HG03558 (cell line): ENCODE results near the gene COA7.
"Not testable (repeated sequence)": the region's sequence is repeated elsewhere in the genome, so short reads cannot be mapped to it uniquely, and the experiment has no call there.

Source experiments
- ATAC-seq: cut with Tn5 transposase; IDR thresholded peaks from one replicate; pipeline ENCODE4 v1.9.1; 2021; ENCODE audit warnings: moderate number of reproducible peaks; ENCODE audit not compliant: unreplicated experiment; ENCODE audit errors: extremely low read depth

Gene COA7

DNA sequence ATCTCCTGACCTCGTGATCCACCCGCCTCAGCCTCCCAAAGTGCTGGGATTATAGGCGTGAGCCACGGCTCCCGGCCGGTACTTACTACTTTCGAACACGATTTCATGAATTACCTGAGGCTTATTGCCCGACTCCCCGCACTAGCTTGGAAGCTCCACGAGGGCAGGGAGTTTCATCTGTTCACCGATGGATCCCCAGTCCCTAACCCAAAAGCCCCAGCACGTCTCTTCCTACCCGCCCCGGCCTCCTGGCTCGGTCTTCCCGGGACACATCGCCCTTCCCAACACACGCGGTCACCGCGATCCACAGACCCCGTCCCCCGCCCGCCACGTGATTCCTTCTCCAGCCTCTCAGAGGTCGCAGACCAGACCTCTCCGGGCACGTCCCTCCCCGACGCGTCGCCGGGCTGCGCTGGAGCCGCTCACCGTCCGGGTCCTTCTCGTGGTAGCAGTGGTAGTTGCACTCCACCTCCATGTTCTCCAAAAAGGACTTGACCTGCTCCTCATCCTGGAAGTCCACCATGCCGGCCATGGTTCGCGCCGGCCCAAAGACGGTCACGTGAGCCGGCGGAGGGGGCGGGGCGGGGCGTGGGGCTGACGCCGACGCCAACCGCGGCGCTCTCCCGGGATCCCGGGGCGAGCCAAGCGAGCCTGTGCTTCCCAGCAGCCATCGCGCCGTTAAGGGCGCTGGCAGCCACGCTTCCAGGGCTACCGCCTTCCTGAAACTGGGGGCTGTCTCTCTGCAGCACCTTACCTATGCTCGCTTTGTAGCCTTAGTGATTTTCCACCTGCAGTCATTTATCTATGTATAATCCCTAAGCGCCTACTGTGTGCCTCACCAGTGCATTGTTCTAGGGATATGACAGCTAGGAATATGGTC is at the start of gene COA7:
COA7 (minus strand) TSS at position 553 of the 880 bp plus-strand sequence; CDS start at position 532, 21 bp downstream.
- no peak for ATAC-seq

- ATAC-seq, result no peak
Observed at GRCh38 chr1:52747450-52747849, 49.3 kb upstream of the COA7 start.

DNA sequence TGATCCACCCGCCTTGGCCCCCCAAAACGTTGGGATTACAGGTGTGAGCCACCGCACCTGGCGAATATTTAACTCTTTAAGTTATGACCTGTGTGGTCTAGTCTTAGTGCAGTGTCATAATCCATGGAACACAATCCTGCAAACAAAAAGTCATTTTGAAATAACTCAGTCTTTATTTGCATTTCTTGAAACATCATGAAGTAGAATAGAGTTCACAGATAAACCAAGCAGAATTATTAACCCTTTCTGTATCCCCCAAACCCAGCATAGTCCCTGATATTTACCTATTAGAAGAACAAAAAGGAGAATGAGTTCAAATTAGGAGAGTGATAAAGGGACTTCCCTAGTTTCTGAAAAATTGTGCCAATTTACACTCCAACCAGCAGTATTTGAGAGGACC is 48.0 kb upstream of the COA7 start:
- ATAC-seq, result no peak

- no peak for ATAC-seq
Observed at GRCh38 chr1:52741259-52741658, 43.1 kb upstream of the COA7 start.

GRCh38 chr1:52739699-52740467 is 41.7 kb upstream of the COA7 start:
- no peak for ATAC-seq

- ATAC-seq, result no peak
Observed at GRCh38 chr1:52738893-52739292, 40.7 kb upstream of the COA7 start.

- ATAC-seq, result no peak
Observed at GRCh38 chr1:52738148-52738547, 40.0 kb upstream of the COA7 start.

- ATAC-seq, result not testable (repeated sequence)
Observed at GRCh38 chr1:52735371-52735770, 37.2 kb upstream of the COA7 start.

GRCh38 chr1:52733368-52733767 is 35.2 kb upstream of the COA7 start:
- no peak for ATAC-seq

DNA sequence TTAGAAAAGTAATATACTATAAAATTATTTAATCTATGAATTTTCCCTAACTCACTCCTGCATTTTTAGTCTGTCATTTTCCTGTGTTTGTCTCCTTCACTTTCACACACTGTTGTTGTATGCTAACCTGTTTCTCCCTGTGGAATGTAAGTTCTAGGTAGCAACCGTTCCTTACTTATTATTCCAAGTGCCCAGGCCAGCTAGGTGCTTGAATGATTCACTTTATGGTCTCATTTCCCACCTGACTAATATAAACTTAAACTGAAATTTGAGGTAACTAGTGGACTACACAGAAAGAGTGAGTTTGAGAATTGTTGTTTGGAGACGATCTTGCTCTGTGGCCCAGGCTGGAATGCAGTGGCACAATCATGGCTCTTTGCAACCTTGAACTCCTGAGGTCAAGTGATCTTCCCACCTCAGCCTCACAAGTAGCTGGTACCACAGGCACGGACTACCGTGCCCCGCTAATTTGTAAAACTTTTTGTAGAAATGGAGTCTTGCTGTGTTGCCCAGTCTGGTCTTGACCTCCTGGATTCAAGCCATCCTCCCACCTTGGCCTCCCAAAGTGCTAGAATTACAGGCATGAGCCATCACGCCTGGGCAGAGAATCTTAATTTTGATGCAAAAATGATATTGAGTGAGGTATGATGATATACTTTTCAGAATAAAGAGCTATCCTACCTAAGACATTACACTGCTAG is 30.0 kb upstream of the COA7 start:
- no peak for ATAC-seq

DNA sequence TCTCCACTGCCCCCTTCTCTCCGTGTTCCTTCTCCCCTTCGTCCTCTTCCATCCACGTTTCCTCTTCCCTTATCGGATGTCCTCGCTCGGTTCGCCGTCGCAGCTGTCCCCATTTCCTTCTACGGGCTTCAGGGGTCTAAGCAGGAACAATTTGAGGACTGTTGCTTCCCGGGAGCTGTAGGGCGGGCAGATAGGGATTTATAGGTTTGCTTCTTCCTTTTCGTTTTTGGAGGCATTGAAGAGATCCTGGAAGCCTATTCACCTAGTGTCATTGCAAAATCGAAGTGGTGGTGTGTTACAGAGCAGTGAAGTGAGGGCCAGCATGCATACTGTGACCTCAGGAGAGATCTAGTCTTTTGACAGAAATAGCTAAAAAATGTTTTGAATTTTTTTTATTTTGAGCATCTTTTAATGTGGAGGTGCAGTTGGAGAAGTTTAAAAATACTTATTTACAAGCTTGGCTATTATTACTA is 29.0 kb upstream of the COA7 start:
- ATAC-seq, result no peak

- peak; percentile 82 for ATAC-seq
Observed at GRCh38 chr1:52726265-52727113, 28.3 kb upstream of the COA7 start, which contains the start of gene ZYG11B. ZYG11B (plus strand) TSS chr1:52726453; CDS start chr1:52726654, 201 bp downstream.

GRCh38 chr1:52725903-52726264 is 27.7 kb upstream of the COA7 start:
- ATAC-seq, result no peak

DNA sequence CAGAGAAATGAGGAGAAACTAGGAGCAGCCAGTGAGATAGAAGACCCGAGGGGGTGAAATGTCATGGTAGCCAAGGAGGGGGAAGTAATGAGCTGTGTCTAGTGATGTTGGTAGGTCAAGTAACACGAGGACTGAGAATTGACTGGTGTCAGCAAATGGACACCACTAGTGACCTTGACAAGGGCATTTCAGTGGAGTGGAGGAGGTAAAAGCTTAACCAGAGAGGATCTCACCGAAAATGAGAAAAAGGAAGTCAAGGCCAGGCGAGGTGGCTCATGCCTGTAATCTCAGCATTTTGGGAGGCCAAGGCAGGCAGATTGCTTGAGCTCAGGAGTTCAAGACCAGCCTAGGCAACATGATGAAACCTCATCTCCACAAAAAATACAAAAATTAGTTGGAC is 25.1 kb upstream of the COA7 start:
- no peak for ATAC-seq

- ATAC-seq, result not testable (repeated sequence)
Observed at GRCh38 chr1:52715296-52715695, 17.1 kb upstream of the COA7 start.

GRCh38 chr1:52713590-52713989 is 15.4 kb upstream of the COA7 start:
- no peak for ATAC-seq

DNA sequence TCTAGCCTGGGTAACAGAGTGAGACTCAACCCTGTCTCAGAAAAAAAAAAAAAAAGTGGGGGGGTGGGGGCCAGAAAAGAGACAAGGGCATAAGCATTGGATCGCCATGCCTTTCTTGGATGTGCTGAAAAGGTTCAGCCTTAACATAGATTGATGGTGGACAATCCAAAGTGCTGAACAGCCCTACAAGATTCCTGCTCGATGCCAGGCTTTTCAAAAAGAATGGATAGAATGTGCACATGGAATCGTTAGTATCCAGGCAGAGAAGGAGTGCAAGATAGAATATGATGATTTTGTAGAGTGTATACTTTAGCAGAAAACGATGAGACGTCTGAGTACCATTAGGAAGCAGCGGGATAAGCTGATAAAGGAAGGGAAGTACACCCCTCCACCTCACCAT is 10.9 kb upstream of the COA7 start:
- ATAC-seq, result no peak

GRCh38 chr1:52707927-52708655 is 9.9 kb upstream of the COA7 start:
- ATAC-seq, result no peak
